H9 (cell line): ENCODE results near the gene GALR1. TPM values are rescaled to one million over a fixed set of nuclear protein-coding genes. Genes with fewer than 3 reads are reported as not detected.

Source experiments
- DNase-seq: peaks from one replicate; pipeline ENCODE4 v3.0.0-alpha.2; 2017
- H2AFZ ChIP-seq: one replicate; pipeline ENCODE4 v1.6.1; 2013; ENCODE audit warnings: mild to moderate bottlenecking, low read length, control low read depth, moderate library complexity
- H2AK5ac ChIP-seq: 2 replicates; pipeline ENCODE4 v1.6.1; 2013; ENCODE audit warnings: low read length, control low read depth, mixed read lengths; ENCODE audit not compliant: insufficient read length
- H2BK120ac ChIP-seq: one replicate; pipeline ENCODE4 v1.6.1; 2013; ENCODE audit warnings: low read depth, mild to moderate bottlenecking, low read length, control low read depth, inconsistent platforms; ENCODE audit not compliant: poor library complexity, severe bottlenecking
- H2BK12ac ChIP-seq: 2 replicates; pipeline ENCODE4 v1.6.1; 2013; ENCODE audit warnings: low read length, control low read depth, mixed read lengths, low read depth; ENCODE audit not compliant: insufficient read length
- H2BK15ac ChIP-seq: 2 replicates; pipeline ENCODE4 v1.6.1; 2013; ENCODE audit warnings: low read depth, low read length, control low read depth
- H2BK20ac ChIP-seq: one replicate; pipeline ENCODE4 v1.6.1; 2013; ENCODE audit warnings: low read depth, mild to moderate bottlenecking, low read length, control low read depth, inconsistent platforms; ENCODE audit not compliant: poor library complexity, severe bottlenecking
- H2BK5ac ChIP-seq: 2 replicates; pipeline ENCODE4 v1.6.1; 2013; ENCODE audit warnings: low read length, control low read depth, mixed read lengths; ENCODE audit not compliant: insufficient read length
- H3K14ac ChIP-seq: 2 replicates; pipeline ENCODE4 v1.6.1; 2013; ENCODE audit warnings: low read length, control low read depth; ENCODE audit not compliant: insufficient read depth
- H3K18ac ChIP-seq: 2 replicates; pipeline ENCODE4 v1.6.1; 2013; ENCODE audit warnings: low read depth, mild to moderate bottlenecking, mixed read lengths, low read length, control low read depth; ENCODE audit not compliant: insufficient read length
- H3K23ac ChIP-seq: 2 replicates; pipeline ENCODE4 v1.6.1; 2013; ENCODE audit warnings: low read length, control low read depth, mixed read lengths, low read depth; ENCODE audit not compliant: insufficient read length
- H3K23me2 ChIP-seq: 2 replicates; pipeline ENCODE4 v1.6.1; 2013; ENCODE audit warnings: low read depth, mild to moderate bottlenecking, mixed read lengths, low read length, control low read depth; ENCODE audit not compliant: insufficient read length, poor library complexity, severe bottlenecking
- H3K27ac ChIP-seq: 2 replicates; pipeline ENCODE4 v1.5.1; 2013; ENCODE audit warnings: low read length, control low read depth, mixed read lengths, low read depth; ENCODE audit not compliant: insufficient read length
- H3K27me3 ChIP-seq: 2 replicates; pipeline ENCODE4 v1.6.1; 2013; ENCODE audit warnings: low read length, control low read depth, inconsistent platforms; ENCODE audit not compliant: insufficient read depth
- H3K4ac ChIP-seq: 2 replicates; pipeline ENCODE4 v1.6.1; 2013; ENCODE audit warnings: low read depth, mild to moderate bottlenecking, control low read depth, inconsistent platforms, low read length, moderate library complexity
- H3K4me1 ChIP-seq: 2 replicates; pipeline ENCODE4 v1.6.1; 2013; ENCODE audit warnings: low read length, control low read depth, inconsistent platforms; ENCODE audit not compliant: insufficient read depth
- H3K4me2 ChIP-seq: 2 replicates; pipeline ENCODE4 v1.6.1; 2013; ENCODE audit warnings: low read length, control low read depth, mixed read lengths; ENCODE audit not compliant: insufficient read length, insufficient read depth
- H3K56ac ChIP-seq: 2 replicates; pipeline ENCODE4 v1.6.1; 2013; ENCODE audit warnings: low read depth, mild to moderate bottlenecking, mixed read lengths, low read length, control low read depth; ENCODE audit not compliant: insufficient read length
- H3K79me1 ChIP-seq: 2 replicates; pipeline ENCODE4 v1.6.1; 2013; ENCODE audit warnings: low read depth, mild to moderate bottlenecking, moderate library complexity, low read length, control low read depth, inconsistent platforms; ENCODE audit not compliant: insufficient read depth, poor library complexity, severe bottlenecking
- H3K79me2 ChIP-seq: 2 replicates; pipeline ENCODE4 v1.6.1; 2013; ENCODE audit warnings: low read length, control low read depth, inconsistent platforms; ENCODE audit not compliant: insufficient read depth
- H3K9ac ChIP-seq: 2 replicates; pipeline ENCODE4 v1.6.1; 2013; ENCODE audit warnings: low read length, control low read depth, mixed read lengths; ENCODE audit not compliant: insufficient read length; ENCODE audit errors: extremely low read depth
- H3K9me3 ChIP-seq: one replicate; pipeline ENCODE4 v1.6.1; 2013; ENCODE audit warnings: low read depth, low read length, inconsistent platforms; ENCODE audit not compliant: control insufficient read depth
- H3T11ph ChIP-seq: one replicate; pipeline ENCODE4 v1.6.1; 2013; ENCODE audit warnings: mild to moderate bottlenecking, low read length, control low read depth, inconsistent platforms
- H4K20me1 ChIP-seq: one replicate; pipeline ENCODE4 v1.6.1; 2013; ENCODE audit not compliant: control insufficient read depth, insufficient read length, insufficient read depth
- H4K5ac ChIP-seq: 2 replicates; pipeline ENCODE4 v1.6.1; 2013; ENCODE audit warnings: low read depth, mild to moderate bottlenecking, mixed read lengths, low read length, control low read depth; ENCODE audit not compliant: insufficient read length
- H4K8ac ChIP-seq: replicated peaks from 2 replicates; pipeline ENCODE4 v1.6.1; 2013; ENCODE audit warnings: low read length, control low read depth, mixed read lengths, low read depth; ENCODE audit not compliant: insufficient read length
- H4K91ac ChIP-seq: 2 replicates; pipeline ENCODE4 v1.6.1; 2013; ENCODE audit warnings: low read depth, mild to moderate bottlenecking, moderate library complexity, mixed read lengths, low read length, control low read depth; ENCODE audit not compliant: insufficient read length
- H3K27ac Mint-ChIP-seq, 3 experiments: 2 replicates in 2 of 3; 3 replicates in 1 of 3; pipeline ENCODE4 v1.8.0; 2020 to 2021; ENCODE audit warnings: mixed read lengths in 3 of 3, mild to moderate bottlenecking in 1 of 3, moderate library complexity in 1 of 3
- H3K27me3 Mint-ChIP-seq: 2 replicates; pipeline ENCODE4 v1.8.0; 2021; ENCODE audit warnings: low read depth, mild to moderate bottlenecking, moderate library complexity, mixed read lengths
- H3K36me3 Mint-ChIP-seq, 3 experiments: 2 replicates in 2 of 3; 3 replicates in 1 of 3; pipeline ENCODE4 v1.8.0; 2020 to 2021; ENCODE audit warnings: low read depth in 3 of 3, mixed read lengths in 3 of 3; ENCODE audit not compliant: insufficient read depth in 1 of 3
- H3K4me1 Mint-ChIP-seq, 2 experiments: 2 replicates each; pipeline ENCODE4 v1.8.0; 2020; ENCODE audit warnings: mixed read lengths in 2 of 2
- H3K4me3 Mint-ChIP-seq, 2 experiments: 2 replicates in 1 of 2; 3 replicates in 1 of 2; pipeline ENCODE4 v1.8.0; 2020 to 2021; ENCODE audit warnings: mild to moderate bottlenecking in 2 of 2, mixed read lengths in 2 of 2, moderate library complexity in 1 of 2
- H3K9me3 Mint-ChIP-seq, 2 experiments: 2 replicates in 1 of 2; 3 replicates in 1 of 2; pipeline ENCODE4 v1.8.0; 2020; ENCODE audit warnings: mild to moderate bottlenecking in 2 of 2, mixed read lengths in 2 of 2, moderate library complexity in 1 of 2
- CTCF ChIP-seq: fragments of 200-600 bp; sonication (generic); conservative IDR thresholded peaks from 3 replicates; pipeline ENCODE4 v1.8.0; 2021; ENCODE audit warnings: antibody characterized with exemption, mild to moderate bottlenecking
- WGBS: extraction: QIAGEN DNeasy Blood & Tissue Kit; methylation state at CpG from one replicate; pipeline ENCODE4 v1.1.7; 2013; ENCODE audit warnings: missing lambda C conversion rate, low lambda C conversion rate, mixed read lengths; ENCODE audit not compliant: insufficient read length; ENCODE audit errors: extremely low coverage; 5-methylcytosine and 5-hydroxymethylcytosine counted together
- total RNA-seq: library from RNA; stranded (reverse); gene quantifications from 2 replicates; pipeline ENCODE4 v1.2.1, GENCODE V29; 2021

Gene GALR1
- total RNA-seq, 1 experiment from 2014 or later = 0.07 TPM

- Histone ChIP-seq H3K14ac (no peak overlapping the region), H2BK20ac (no peak overlapping the region), H4K8ac (no peak overlapping the region), H3K18ac (no peak overlapping the region), H2BK120ac (no peak overlapping the region), H3K4me1 (no peaks in the 10 kb centered on the region), H2BK15ac (no peak overlapping the region), H3K4me2 (no peak overlapping the region), H3K56ac (no peak overlapping the region), H3K27ac (no peak overlapping the region), H3K79me2 (no peaks in the 10 kb centered on the region), H3K23ac (no peak overlapping the region), H2BK5ac (no peak overlapping the region), H4K5ac (no peak overlapping the region), H4K91ac (no peak overlapping the region), H3K9me3 (no peaks in the 10 kb centered on the region), H3K79me1 (no peaks in the 10 kb centered on the region), H3T11ph (no peak overlapping the region), H4K20me1 (no peaks in the 10 kb centered on the region), H3K23me2 (peaks cover 4% of the 10 kb centered on the region), H2AFZ (no peak overlapping the region), H2AK5ac (no peak overlapping the region), H2BK12ac (no peak overlapping the region), H3K4ac (no peak overlapping the region), H3K9ac (no peak overlapping the region), H3K27me3 (no peaks in the 10 kb centered on the region)
- no peak overlapping the region for H3K27ac Mint-ChIP-seq
- no peaks in the 10 kb centered on the region for H3K36me3 Mint-ChIP-seq
- H3K9me3 Mint-ChIP-seq = no peaks in the 10 kb centered on the region
- peaks cover 2% of the 10 kb centered on the region; the same call in 1 of the 2 replicates for H3K27me3 Mint-ChIP-seq
- H3K4me1 Mint-ChIP-seq = no peaks in the 10 kb centered on the region
- TF ChIP-seq CTCF = no peak
- no CpG with 5 or more reads among the region's 4 CpGs for WGBS
- no peak for DNase-seq
- H3K4me3 Mint-ChIP-seq = no peak overlapping the region
Observed at GRCh38 chr18:77203851-77204250, 45.8 kb upstream of the GALR1 start.
